ENCODE results near the gene CGNL1.

CGNL1 gene

DNA sequence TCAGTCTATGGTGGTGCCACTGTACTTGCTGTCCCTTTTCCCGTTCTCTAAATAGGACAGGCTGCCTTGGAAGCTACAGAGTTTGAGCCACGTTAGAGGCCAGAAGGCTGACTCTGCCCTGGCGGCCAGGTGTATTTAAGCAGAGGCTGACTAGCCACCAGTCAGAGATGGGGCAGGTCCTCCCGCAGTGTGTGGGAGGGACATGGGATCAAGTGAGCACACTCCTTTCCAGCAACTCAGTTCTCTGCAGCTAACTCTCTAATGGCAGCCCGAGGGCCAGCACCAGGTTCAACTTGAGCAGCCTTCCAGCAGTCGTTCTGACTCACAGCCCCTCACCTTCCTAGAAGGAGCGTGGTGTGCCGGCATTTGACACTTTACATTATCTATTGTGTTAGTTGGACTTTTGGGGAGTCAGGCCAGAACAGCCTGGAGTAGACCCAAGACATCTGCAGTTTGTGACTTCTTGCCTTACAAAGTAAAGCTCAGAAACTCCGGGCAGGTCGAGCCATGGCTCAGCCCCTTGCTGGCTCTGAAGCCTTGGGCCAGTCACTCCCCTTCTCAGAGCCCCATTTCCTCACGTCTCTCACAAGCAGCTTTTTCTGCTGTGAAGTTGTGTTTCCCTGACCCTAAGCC lies 168.7 kb downstream of the CGNL1 start:
- DNase-seq, result no peak

DNA sequence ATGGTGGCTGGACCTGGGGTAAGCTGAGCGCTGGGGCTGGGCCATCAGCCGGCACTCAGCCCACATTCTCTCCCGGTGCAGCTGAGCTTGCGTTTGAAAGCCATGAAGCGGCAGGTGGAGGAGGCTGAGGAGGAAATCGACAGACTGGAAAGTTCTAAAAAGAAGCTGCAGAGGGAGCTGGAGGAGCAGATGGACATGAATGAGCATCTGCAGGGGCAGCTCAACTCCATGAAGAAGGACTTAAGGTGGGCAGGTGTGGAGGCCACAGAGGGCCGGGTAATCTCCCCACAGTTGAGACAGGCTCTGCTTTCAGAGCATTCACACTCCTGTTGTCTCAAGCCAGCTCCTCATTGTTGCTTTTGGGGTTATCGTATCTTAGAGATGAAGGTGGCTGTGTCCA lies 169.7 kb downstream of the CGNL1 start:
- no peak for DNase-seq

DNA sequence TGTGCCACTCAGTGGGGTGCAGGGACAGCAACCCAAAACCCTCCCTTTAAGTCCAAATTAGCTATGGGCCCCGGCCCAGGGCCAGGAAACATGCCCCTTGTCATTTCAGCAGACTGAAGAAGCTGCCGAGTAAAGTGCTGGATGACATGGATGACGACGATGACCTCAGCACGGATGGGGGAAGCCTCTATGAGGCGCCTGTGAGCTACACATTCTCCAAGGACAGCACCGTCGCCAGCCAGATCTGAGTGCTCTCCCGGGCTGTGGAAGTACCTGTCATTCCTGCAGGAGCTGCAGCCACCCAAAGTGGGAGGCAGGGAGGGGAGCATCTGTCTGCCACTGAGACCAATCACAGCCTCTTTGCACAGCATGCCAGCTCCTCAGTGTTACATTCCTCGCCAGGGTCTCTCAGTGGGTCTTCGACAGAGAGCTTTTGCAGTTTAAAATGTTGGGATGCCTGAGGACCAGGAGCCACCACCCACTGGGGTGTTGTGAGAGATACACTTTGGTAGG lies 171.0 kb downstream of the CGNL1 start:
- DNase-seq, result no peak

DNA sequence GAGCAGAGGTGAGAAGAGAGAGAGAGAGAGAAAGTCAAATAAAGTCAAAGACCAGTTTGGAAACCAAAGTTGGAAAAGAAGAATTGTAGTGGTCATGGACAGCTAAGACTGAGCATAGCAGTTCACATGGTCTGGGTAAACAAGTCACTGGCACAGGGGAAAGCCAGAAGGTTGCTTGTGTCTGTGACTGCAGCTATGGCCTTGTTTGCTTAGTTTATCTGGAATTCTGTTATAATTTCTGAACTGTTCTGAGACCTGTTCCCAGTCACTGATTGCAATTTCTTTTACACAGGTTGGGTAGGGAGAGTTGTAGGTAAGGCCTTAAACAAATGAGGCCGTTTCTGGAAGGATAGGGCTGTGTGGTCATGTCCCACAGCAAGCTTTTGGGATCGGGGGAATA lies 172.0 kb downstream of the CGNL1 start:
- DNase-seq, result no peak

DNA sequence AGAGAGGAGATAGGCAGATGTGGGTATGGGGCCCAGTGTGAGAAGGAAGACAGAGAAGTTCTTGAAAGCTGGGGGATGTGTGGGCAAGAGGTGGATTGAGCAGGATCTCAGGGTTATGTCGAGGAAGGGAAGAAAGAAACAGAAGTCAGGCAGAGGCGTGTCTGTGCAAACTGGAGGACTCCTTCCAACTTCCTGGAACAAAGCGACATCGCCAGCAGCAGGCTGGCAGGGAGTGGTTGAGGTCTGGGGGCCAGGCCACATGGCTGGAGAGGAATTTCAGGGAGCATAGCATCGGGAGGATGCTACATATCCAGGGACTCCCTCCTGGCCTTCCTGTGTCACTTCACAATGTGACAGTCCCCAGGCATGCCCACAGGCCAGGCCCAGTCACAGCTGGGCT lies 172.5 kb downstream of the CGNL1 start:
- DNase-seq, result no peak

DNA sequence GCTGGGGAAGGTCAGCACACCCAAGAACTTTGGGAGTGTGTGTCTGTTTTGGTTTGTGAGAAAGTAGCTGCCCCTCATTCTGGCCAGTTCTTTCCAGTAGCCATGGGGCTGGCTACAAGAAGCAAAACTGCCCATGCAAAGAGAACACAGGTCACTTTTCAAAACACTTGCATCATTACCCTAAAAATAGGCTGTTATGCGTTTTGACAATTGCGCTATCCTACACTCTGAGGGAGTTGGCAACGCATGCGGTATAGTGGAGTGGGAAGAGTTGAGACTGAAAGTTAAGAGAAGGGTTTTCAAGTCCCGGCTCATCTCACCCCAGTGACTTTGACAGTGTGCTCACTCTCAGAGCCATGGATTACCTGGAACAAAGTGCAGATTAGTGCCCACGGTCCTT lies 173.6 kb downstream of the CGNL1 start:
- no peak for DNase-seq

DNA sequence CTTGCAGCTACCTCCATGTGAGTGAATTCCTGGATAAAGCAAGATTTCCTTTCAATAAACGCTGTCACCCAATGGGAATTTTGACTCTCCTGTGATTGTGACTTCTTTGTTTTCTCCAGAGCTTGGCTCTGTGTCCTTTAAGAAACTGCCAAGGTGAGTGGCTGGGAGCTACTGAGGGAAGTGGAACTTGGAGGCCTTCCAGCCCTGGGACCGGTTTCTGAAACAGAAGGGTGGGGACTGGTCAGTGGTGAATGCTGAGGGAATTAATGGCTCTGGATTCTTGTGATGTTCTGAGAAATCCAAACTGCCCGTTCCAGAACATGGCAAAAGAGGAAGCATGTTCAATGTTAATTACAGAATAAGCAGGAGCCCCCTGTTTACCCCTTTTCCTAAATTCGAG lies 174.3 kb downstream of the CGNL1 start:
- DNase-seq, result peak in 37 of 58 donors; percentile 8 to 72 (median 39)

DNA sequence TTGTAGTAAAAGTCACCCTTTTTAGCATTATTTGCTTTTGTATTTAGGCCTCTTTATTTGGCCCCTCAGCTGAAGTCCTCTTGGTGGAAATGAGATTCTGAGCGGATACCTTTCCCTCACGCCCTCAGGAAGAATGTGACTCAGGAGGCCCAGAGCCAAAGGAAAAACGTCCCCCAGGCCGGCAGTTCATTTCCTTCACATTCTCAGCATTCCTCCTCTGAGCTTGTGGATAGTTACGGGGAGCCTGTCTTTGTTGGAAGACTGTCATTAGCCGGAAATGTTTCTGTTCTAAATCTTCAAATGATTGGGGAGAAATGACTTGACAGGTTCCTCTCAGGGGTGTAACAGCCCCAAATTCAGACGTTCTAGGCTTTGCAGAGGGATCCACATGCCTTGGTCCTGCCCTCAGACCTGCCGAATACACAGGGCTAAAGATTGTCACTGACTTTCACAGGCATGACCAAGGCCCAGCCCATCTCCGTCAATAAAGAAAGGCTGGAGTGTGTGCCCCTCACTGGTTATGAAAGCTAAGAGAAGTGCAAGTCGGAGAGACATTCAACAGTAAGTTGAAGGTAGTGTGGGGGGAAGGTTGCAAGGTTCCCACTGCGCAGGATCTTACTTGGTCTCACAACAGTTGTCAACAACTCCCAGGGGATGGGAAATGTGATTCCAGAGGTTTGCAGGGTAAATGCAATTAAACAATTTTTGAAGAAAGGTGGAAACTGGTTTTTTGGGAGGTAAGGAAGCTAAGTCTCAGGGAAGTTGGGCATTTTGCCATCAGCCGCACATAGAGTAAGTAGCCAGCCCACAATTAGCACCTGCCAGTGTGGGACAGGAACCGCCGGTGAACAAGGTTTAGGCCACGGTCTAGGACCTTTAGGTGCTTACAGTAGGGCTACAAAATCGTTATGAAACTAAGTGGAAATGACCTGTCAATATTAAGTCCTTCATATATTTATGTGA lies 175.7 kb downstream of the CGNL1 start:
- no peak for DNase-seq

DNA sequence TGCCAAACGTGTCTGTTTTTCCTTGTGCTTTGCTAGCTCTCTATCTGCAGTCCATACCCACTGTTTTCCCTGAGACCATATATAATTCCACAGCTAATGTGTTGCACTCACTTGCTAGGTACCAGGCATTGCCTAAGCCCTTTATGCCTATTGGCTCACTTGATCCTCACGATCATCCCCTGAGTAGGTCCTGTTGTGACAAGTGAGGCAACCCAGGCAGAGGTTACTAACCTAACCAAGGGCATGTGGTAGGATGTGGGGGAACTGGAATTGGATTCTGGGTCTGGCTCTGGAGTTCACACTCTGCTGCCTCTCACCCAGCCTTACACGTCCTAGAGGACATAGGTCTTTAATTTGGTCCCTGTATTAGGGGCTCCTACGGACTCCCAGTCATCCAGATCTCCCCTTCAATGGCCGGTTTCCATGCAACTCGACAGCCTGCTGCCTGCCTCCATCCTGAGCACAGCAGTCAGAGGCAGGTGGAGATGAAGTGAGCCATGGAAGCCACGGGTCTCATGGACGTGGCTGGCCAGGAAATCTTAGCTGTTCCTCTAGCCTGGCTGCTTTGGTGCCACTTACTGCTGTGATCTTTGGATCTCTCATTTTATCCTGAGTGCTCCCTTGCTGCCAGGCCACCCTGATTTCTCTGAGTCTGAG lies 176.5 kb downstream of the CGNL1 start:
- DNase-seq, result no peak

DNA sequence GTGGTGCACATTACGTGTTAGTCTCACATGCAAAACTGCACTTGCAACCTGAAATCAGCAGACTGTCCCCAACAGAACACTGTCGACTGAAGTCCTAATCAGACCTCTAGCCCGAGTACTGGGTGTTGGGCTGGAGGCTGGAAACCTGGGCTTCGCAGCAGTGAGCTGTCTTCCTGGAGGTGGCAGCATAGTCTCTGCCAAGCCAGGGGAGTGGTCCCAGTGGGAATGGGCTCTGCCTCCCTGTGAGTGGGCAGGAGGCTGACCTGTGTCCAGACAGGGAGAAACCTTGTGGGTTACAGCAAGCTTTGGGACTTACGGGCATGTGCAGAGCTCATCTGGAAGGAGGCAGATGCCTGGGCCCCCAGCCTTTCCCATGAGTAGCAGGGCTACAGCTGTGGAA lies 177.2 kb downstream of the CGNL1 start:
- DNase-seq, result no peak

DNA sequence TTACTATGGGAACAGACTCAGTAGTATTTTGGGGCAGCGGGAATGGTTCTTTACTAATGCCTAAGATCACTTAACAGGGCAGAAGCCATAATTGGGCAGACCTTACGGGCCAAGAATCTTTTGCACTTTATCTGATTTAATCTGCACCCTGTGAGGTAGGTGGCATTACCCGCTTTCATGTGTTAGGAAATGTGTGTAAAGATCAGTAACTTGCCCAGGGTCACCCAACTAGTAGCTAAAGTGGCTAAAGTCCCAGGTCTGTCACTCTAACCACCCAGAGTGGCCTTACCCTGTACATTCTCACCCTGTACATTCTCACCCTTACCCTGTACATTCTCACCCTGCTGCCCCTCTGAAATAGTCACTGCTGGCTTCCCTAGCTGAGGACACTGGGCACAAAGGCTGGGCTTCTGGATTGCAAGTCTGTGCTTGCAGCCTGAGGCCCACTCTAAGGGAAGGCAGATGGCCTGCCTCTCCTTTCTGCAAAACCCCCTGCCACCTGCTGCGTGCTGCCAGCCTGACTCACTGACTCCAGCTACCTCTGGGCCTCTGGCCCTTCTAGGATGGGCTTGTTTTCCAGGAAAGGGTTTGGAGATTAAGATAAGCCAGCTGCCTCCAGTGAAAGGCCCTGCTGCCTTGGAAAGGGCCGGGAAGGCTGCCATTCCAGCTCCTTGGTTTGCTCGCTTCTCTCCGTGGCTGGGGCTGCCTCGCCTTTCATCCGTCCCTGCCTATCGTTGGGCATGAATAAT lies 177.9 kb downstream of the CGNL1 start:
- peak in 25 of 58 donors; percentile 7 to 70 (median 32) for DNase-seq

DNA sequence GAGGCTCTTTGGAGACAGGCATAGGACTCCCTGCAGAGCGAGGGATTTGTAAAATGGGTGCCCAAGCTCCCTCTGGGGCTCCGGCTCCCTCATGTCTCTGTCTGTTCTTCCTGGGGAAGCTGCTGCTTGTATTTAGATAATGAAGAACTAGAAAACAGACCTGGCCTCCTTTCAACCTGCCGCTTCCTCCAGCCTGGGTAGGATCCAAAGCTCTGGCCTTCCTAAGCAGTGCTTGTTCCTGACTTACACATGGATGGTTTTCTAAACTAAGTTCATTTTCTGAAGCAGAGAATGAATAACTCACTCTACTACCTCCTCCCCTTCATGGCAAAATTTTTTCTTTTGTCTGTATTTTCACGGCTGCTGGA lies 178.5 kb downstream of the CGNL1 start:
- DNase-seq, result peak in 6 of 58 donors; percentile 15 to 70 (median 24)

DNA sequence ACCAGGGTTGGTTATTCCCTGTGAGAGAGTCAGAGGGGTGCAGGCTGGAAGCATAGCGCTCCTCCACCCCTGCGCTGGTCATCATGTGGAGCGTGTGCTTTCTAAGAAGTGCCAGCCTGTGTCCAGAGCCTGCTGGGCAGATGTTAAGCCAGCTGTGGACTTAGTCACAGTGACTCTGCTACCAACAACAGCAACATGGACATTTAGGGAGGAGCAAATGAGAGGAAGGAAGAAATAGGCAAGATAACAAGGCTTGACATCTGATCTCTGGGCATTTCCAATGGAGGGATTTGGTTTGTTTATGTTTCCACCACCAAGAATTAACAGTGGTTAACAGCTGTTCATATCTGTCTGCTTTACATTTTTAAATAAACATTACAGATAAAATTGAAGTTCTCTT lies 179.0 kb downstream of the CGNL1 start:
- DNase-seq, result no peak

DNA sequence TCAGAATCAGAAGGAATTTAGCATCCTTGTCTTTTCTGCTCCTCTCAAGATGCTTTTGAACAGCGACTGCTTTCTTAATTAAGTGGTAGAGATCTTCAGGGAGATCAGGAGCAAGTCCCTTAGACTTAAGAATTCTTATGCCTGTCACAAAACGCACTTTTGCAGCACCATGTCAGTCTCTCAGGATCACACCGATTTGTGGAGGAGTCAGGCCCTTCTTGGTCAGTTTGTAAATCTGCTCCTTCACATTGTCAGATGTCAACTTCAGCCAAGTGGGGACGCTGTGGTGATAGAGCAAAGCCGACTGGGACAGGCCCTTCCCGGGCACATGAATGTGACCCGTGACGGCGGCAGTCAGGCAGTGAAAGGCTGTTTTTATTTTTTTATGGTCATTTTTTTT lies 179.7 kb downstream of the CGNL1 start:
- DNase-seq, result no peak

DNA sequence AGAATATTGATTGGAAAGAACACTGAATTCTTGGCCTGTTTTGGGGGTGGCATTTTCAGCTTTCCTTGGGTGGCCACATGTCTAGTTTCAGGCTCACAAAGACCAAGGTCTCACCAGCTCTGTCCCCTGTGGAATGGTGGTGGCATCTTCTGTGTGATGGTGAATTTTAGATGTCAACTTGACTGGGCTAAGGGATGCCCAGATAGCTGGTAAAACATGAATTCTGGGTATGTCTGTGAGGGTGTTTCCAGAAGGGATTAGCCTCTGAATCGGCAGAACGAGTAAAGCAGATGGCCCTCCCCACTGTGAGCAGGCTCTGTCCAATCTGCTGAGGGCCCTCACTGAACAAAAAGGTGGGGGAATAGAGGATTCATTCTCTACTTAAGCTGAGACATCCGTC lies 181.0 kb downstream of the CGNL1 start:
- no peak for DNase-seq

DNA sequence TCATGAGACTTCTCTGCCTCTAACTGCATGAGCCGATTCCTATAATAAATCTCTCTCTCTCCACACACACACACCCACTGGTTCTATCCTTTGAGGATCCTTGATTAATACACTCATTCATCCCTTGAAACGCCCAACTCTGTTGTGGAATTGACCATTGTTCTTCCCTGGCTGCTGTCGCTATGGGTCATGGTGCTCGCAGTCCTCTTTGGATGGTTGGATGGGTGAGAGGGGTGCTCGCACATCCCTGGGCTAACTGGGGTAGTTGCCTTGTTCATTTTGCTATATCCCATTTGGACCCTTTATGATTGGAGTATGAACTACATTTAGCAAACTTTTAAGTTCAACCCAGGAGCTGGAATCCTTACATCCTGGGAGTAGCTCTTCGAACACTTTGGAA lies 181.5 kb downstream of the CGNL1 start:
- DNase-seq, result no peak

DNA sequence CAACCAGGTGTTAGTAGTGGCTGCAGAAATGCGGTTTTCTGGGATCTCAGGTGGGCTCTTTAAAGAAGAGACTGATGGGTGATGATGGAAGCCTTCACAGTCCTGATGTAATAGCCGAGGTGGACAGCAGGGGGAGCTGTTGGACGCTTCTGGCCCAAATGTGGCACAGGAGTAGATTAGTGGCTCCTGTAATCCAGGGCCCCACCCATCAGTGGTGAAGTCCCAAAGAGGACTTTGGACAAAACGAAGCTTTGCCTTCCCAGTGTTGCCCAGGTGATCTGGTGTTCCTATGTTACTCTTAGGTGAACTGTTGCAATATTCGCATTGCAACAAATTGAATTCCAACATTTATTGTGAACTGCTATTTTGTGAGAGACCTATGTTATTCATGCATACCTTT lies 183.6 kb downstream of the CGNL1 start:
- DNase-seq, result peak in 21 of 58 donors; percentile 2 to 68 (median 17)

DNA sequence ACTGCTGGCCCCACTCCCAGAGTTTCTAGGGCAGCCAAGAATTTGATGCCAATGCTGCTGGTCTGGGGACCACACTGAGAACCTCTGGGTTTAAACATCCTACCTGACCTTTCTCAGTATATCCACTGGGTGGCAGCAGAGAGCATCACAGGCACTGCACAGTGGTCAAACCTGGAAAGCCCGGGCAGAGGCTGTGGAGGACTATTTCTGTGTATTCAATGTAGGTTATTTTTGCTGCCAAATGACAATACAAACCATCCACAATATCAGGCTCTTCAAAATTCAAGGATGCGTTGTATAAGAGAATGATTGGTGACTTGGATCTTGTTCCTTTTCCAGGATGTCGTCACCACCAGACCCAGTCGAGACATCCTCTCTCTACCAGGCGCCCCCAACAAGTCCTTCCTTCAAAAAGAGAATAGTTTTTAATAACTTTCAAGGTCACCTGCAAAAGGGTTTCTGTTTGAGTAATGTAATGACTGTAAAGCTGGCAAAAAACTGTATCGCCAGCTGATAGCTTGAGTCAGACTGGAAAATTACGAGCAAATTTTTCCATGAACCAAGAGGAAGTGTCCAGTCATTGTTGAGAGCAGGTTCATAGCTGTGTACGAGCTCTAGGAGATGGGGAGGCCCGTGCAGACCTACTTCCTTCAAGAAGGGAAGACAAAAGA lies 184.9 kb downstream of the CGNL1 start:
- peak in 53 of 58 donors; percentile 9 to 76 (median 47) for DNase-seq

DNA sequence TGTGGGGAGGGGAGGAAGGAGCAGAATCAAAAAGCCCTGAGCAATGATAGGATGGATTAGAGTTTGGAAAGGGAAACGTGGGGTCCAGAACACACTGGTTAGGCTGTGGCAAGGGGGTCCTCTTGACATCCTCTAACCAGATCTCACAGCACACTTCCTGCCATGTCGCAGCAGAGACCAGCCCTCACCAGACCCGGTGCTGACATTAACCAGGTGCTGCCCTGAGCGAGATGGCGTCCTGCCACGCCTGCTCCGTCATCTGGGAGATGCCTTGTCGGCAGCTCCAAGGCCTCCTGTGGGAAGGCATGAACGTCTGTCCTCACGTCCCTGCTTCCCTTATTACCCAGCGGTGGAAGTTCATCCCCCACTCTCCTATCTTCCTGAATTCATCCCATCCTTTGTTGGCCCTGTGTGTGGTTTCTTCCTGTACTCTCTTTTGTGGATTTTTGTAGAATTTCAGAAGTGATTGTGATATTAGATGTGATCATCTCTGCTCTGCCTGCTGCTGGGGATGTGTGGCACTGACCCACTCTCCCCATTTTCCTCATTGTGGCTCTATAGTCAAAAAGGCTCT lies 186.0 kb downstream of the CGNL1 start:
- no peak for DNase-seq

DNA sequence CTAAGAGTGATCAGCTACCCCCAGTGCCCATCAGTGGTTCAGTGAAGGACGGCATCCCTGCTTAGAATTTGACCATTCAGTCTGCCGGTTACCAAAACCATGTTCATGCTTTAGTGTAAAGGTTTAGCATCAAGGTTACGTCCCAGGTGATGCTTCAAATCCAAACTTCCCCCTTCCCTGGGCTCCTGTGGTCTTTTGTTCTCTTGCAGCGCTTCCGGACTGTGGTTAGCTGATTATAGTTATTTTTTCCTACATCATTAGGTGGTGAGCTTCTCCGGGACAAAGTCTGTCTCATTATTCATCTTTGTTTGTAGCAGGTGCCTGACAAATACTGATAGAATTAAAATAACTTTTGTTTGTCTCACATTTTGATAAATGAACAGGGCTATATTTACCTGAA lies 187.1 kb downstream of the CGNL1 start:
- DNase-seq, result no peak
